Immature natural killer cell (primary cell): ENCODE data around the gene CEBPA. TPM values are rescaled to one million over a fixed set of nuclear protein-coding genes. Genes with fewer than 3 reads are reported as not detected.
"Not testable (repeated sequence)": the region's sequence is repeated elsewhere in the genome, so short reads cannot be mapped to it uniquely, and the experiment has no call there.

Source experiments
- DNase-seq, 3 donors: peaks; one replicate each; pipeline ENCODE4 v3.0.0; 2022; ENCODE audit warnings: mixed read lengths in 1 of 3
- H3K27ac Mint-ChIP-seq, 6 donors: one replicate each; pipeline ENCODE4 v1.8.0; 2020; ENCODE audit warnings: mixed read lengths in 6 of 6, mild to moderate bottlenecking in 5 of 6, inconsistent platforms in 4 of 6, moderate library complexity in 3 of 6
- H3K27me3 Mint-ChIP-seq, 3 donors: one replicate each; pipeline ENCODE4 v1.8.0; 2020 to 2021; ENCODE audit warnings: low read depth in 3 of 3, mild to moderate bottlenecking in 3 of 3, mixed read lengths in 3 of 3, moderate library complexity in 3 of 3, inconsistent platforms in 1 of 3
- H3K36me3 Mint-ChIP-seq, 3 donors: one replicate each; pipeline ENCODE4 v1.8.0; 2020; ENCODE audit warnings: mixed read lengths in 3 of 3, inconsistent platforms in 2 of 3, mild to moderate bottlenecking in 2 of 3
- H3K4me1 Mint-ChIP-seq, 2 donors: one replicate each; pipeline ENCODE4 v1.8.0; 2020; ENCODE audit warnings: inconsistent platforms in 2 of 2, mild to moderate bottlenecking in 2 of 2, mixed read lengths in 2 of 2, moderate library complexity in 1 of 2
- H3K4me3 Mint-ChIP-seq, 5 donors: one replicate each; pipeline ENCODE4 v1.8.0; 2020; ENCODE audit warnings: mild to moderate bottlenecking in 5 of 5, mixed read lengths in 5 of 5, inconsistent platforms in 3 of 5, moderate library complexity in 3 of 5
- H3K9me3 Mint-ChIP-seq, 6 donors: one replicate each; pipeline ENCODE4 v1.8.0; 2020; ENCODE audit warnings: mild to moderate bottlenecking in 6 of 6, mixed read lengths in 6 of 6, inconsistent platforms in 4 of 6, moderate library complexity in 3 of 6
- polyA plus RNA-seq, 3 donors: library from polyadenylated mRNA; unstranded; fragments of 300-500 nt; fragmentation: Illumina TruSeq; gene quantifications; one replicate each; pipeline ENCODE4 v1.2.3, GENCODE V29; 2021

Gene CEBPA
- polyA plus RNA-seq, 3 donors from 2014 or later = 2.7 to 5.3 (median 3.9) TPM

GRCh38 chr19:33339016-33339984, 37.0 kb upstream of the CEBPA start:
- no peak for DNase-seq
- no peak overlapping the region for H3K27ac Mint-ChIP-seq
- no peaks in the 10 kb centered on the region for H3K9me3 Mint-ChIP-seq
- H3K27me3 Mint-ChIP-seq = peaks cover 0 to 5% (median 5%) of the 10 kb centered on the region in 3 donors
- no peaks in the 10 kb centered on the region for H3K4me1 Mint-ChIP-seq
- H3K36me3 Mint-ChIP-seq = no peaks in the 10 kb centered on the region
- H3K4me3 Mint-ChIP-seq = no peak overlapping the region

DNA sequence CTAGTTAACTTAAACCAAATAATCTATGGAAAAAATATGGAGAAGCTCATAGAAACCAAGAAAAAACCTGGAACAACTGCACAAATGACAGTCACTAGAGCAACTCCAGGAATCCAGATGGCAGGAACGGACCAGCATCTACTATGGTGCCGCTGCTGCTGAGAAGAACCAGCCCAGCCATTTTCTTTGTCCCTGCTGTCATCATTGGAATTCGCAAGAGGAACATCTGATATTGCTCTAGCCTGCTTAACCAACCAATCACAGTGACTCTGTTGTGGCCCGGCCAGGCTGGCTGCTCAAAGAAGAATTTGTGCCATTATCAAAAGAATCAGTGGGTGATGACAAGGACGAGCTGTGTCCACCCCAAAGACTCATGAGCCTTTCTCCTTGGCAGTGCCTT, 33.1 kb upstream of the CEBPA start:
- no peak overlapping the region for H3K27ac Mint-ChIP-seq
- DNase-seq = no peak
- H3K4me1 Mint-ChIP-seq = no peaks in the 10 kb centered on the region
- H3K4me3 Mint-ChIP-seq = no peak overlapping the region
- H3K27me3 Mint-ChIP-seq = peaks cover 0 to 5% (median 3%) of the 10 kb centered on the region in 3 donors
- no peaks in the 10 kb centered on the region for H3K36me3 Mint-ChIP-seq
- H3K9me3 Mint-ChIP-seq = no peaks in the 10 kb centered on the region

DNA sequence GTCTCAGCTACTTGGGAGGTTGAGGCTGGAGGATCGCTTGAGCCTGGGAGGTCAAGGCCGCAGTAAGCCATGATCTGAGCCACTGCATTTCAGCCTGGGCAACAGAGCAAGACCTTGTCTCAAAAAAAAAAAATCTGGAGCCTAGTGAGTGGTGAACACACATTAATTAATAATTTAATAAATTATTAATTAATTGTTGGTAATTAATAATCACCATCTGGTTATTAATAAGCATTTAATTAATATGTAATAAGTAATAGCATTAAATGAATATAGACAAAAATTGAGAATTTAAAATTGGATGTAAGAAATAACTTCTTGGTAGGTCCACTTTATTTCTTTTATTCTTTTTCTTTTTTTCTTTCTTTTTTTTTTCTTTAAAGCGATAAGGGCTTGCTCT, 31.9 kb upstream of the CEBPA start:
- DNase-seq = no peak

DNA sequence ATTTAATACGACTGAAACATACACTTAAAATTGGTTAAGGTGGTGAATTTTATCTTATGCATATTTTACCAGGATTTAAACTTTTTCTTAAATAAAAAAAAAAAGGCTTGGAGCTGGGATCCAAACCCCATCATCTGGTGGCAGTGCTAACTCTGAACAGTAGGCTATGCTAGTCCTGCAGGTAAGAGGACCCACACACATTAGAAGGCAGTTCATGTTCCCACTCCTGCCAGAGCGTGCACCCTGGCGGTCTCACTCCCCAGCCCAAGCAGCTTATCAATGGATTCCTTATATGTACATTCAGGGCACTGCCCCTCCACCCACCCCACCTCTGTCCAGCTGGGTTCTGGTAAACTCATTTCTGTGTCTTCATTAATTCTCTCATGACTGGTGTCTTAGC, 31.3 kb upstream of the CEBPA start:
- Mint-ChIP-seq H3K27ac (no peak overlapping the region), H3K27me3 (peaks cover 3 to 11% (median 3%) of the 10 kb centered on the region in 3 donors), H3K9me3 (no peaks in the 10 kb centered on the region), H3K4me1 (no peaks in the 10 kb centered on the region), H3K36me3 (no peaks in the 10 kb centered on the region), H3K4me3 (no peak overlapping the region)
- DNase-seq = no peak

More for the DNA sequence above, 31.9 kb upstream of the CEBPA start:
- Mint-ChIP-seq H3K36me3 (no peaks in the 10 kb centered on the region), H3K4me3 (no peak overlapping the region), H3K4me1 (no peaks in the 10 kb centered on the region), H3K27ac (no peak overlapping the region), H3K9me3 (no peaks in the 10 kb centered on the region), H3K27me3 (peaks cover 2 to 12% (median 3%) of the 10 kb centered on the region in 3 donors)

DNA sequence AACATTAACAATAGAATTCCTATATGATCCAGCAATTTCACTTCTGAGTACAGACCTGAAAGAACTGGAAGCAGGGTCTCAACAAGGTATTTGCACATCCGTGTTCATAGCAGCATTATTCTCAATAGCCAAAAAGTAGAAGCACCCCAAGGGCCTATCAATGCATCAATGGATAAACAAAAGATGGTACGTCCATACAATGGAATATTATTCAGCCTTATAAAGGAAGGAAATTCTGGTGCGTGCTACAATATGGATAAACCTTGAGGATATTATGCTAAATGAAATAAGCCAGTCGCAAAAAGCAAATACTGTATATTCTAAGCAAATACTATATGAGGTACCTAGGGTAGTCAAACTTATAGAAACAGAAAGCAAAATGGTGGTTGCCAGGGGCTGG, 30.8 kb upstream of the CEBPA start:
- no peaks in the 10 kb centered on the region for H3K9me3 Mint-ChIP-seq
- H3K4me1 Mint-ChIP-seq = no peaks in the 10 kb centered on the region
- no peaks in the 10 kb centered on the region for H3K36me3 Mint-ChIP-seq
- no peak overlapping the region for H3K4me3 Mint-ChIP-seq
- no peak overlapping the region for H3K27ac Mint-ChIP-seq
- peaks cover 3 to 11% (median 6%) of the 10 kb centered on the region in 3 donors for H3K27me3 Mint-ChIP-seq
- no peak for DNase-seq

GRCh38 chr19:33332248-33332647, 29.9 kb upstream of the CEBPA start:
- H3K27me3 Mint-ChIP-seq = peaks cover 0 to 11% (median 6%) of the 10 kb centered on the region in 3 donors
- no peaks in the 10 kb centered on the region for H3K4me1 Mint-ChIP-seq
- H3K27ac Mint-ChIP-seq = no peak overlapping the region
- H3K36me3 Mint-ChIP-seq = no peaks in the 10 kb centered on the region
- H3K4me3 Mint-ChIP-seq = no peak overlapping the region
- no peak for DNase-seq
- no peaks in the 10 kb centered on the region for H3K9me3 Mint-ChIP-seq

DNA sequence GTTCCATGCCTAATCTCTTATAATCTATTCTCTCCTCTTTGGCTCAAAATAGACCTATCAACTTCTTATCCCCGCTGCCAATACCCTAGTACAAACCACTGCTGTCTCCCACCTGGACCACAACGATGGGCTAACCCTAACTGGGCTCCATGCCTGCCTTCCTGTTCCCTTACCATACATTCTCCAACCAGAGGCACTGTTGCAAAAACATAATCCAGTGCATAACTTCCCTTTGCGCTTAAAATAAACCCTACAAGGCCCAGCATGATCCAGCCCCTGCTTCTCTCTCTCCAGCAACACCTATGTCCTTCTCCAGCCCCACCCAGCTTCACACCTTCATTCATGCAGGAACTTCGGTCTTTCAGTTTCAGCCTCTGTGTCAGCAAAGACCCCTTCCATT, 27.4 kb upstream of the CEBPA start:
- H3K36me3 Mint-ChIP-seq = no peaks in the 10 kb centered on the region
- H3K4me3 Mint-ChIP-seq = no peak overlapping the region
- no peak overlapping the region for H3K27ac Mint-ChIP-seq

GRCh38 chr19:33329060-33329459, 26.7 kb upstream of the CEBPA start:
- H3K4me1 Mint-ChIP-seq = no peaks in the 10 kb centered on the region
- no peak overlapping the region for H3K4me3 Mint-ChIP-seq

More for the DNA sequence above, 27.4 kb upstream of the CEBPA start:
- no peaks in the 10 kb centered on the region for H3K9me3 Mint-ChIP-seq
- no peaks in the 10 kb centered on the region for H3K4me1 Mint-ChIP-seq
- H3K27me3 Mint-ChIP-seq = peaks cover 0 to 11% (median 8%) of the 10 kb centered on the region in 3 donors
- no peak for DNase-seq

DNA sequence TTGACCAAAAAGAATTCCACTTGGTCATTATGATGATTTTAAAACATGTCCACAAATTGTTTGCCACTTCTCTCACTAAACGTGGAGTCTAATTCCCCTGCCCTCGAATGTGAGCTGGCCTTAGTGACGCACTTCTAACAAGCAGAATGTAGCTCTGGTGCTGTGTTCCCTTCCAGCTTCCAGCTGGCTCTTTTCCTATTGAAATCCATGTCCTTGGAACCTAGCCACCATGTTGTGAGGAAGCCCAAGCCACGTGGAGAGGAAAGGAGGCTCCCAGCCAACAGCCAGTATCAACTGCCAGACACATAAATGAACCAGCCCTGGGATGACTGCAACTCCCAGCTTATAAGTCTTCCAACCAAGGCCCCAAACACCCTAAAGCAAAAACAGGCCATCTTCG, 23.6 kb upstream of the CEBPA start:
- Mint-ChIP-seq H3K36me3 (no peaks in the 10 kb centered on the region), H3K4me3 (no peak overlapping the region), H3K4me1 (no peaks in the 10 kb centered on the region), H3K27me3 (peaks cover 0 to 13% (median 12%) of the 10 kb centered on the region in 3 donors), H3K9me3 (peaks cover 0 to 4% (median 0%) of the 10 kb centered on the region in 6 donors), H3K27ac (no peak overlapping the region)
- DNase-seq = no peak

More at GRCh38 chr19:33329060-33329459, 26.7 kb upstream of the CEBPA start:
- Mint-ChIP-seq H3K27ac (no peak overlapping the region), H3K36me3 (no peaks in the 10 kb centered on the region), H3K9me3 (no peaks in the 10 kb centered on the region), H3K27me3 (peaks cover 0 to 11% (median 8%) of the 10 kb centered on the region in 3 donors)
- no peak for DNase-seq

- Mint-ChIP-seq H3K36me3 (peaks cover 0 to 4% (median 0%) of the 10 kb centered on the region in 3 donors), H3K4me3 (no peak overlapping the region), H3K9me3 (peaks cover 0 to 5% (median 0%) of the 10 kb centered on the region in 6 donors), H3K27me3 (peaks cover 0 to 12% (median 9%) of the 10 kb centered on the region in 3 donors), H3K4me1 (no peaks in the 10 kb centered on the region), H3K27ac (no peak overlapping the region)
- no peak for DNase-seq
Measured at GRCh38 chr19:33324628-33325027, 22.3 kb upstream of the CEBPA start.

DNA sequence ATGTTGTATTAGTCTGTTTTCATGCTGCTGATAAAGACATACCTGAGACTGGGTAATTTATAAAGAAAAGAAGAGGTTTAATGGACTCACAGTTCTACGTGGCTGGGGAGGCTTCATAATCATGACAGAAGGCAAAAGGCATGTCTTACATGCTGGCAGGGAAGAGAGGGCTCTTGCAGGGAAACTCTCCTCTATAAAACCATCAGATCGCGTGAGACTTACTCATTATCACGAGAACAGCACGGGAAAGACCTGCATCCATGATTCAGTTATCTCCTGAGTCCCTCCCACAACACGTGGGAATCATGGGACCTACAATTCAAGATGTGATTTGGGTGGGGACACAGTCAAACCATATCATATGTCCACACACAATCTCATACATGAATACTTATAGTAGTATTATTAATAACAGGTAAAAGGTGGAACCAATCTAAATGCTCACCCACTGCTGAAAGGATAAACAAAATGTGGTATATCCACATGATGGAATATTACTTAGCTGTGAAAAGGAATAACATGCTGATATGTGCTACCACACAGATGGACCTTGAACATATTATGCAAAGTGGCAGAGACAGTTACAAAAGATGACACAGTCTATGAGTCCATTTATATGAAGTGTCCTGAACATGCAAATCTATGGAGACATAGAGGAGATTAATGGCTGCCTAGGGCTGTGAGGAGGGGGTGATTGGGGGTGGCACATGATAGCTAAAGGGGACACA, 20.9 kb upstream of the CEBPA start:
- no peak overlapping the region for H3K4me3 Mint-ChIP-seq
- no peak for DNase-seq
- peaks cover 0 to 8% (median 2%) of the 10 kb centered on the region in 3 donors for H3K27me3 Mint-ChIP-seq
- peaks cover 0 to 4% (median 0%) of the 10 kb centered on the region in 3 donors for H3K36me3 Mint-ChIP-seq
- H3K9me3 Mint-ChIP-seq = peaks cover 0 to 5% (median 0%) of the 10 kb centered on the region in 6 donors
- H3K4me1 Mint-ChIP-seq = no peaks in the 10 kb centered on the region
- no peak overlapping the region for H3K27ac Mint-ChIP-seq

- Mint-ChIP-seq H3K36me3 (peaks cover 0 to 4% (median 0%) of the 10 kb centered on the region in 3 donors), H3K4me1 (no peaks in the 10 kb centered on the region), H3K4me3 (no peak overlapping the region), H3K9me3 (peaks cover 0 to 5% (median 0%) of the 10 kb centered on the region in 6 donors), H3K27me3 (peaks cover 2 to 8% (median 4%) of the 10 kb centered on the region in 3 donors), H3K27ac (no peak overlapping the region)
- no peak for DNase-seq
Measured at GRCh38 chr19:33320636-33321035, 18.3 kb upstream of the CEBPA start.

GRCh38 chr19:33317991-33318390, 15.7 kb upstream of the CEBPA start:
- peaks cover 2 to 11% (median 4%) of the 10 kb centered on the region in 3 donors for H3K27me3 Mint-ChIP-seq
- not testable (repeated sequence) for H3K27ac Mint-ChIP-seq, H3K4me1 Mint-ChIP-seq, H3K9me3 Mint-ChIP-seq, DNase-seq, H3K36me3 Mint-ChIP-seq, H3K4me3 Mint-ChIP-seq

DNA sequence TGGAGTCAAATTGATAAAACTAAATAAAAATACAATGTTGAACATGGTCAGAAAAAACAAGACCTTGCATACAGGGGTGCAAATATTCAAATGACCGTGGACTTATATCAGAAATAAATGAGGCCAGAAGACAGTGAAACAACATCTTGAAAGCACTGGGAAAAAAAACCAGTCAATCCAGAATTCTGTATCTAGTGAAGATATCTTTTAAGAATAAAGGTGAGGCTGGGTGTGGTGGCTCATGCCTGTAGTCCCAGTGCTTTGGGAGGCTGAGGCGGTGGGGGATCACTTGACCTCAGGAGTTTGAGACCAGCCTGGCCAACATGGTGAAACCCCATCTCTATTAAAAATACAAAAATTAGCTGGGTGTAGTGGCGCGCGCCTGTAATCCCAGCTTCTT, 15.2 kb upstream of the CEBPA start:
- H3K9me3 Mint-ChIP-seq = peaks cover 0 to 2% (median 0%) of the 10 kb centered on the region in 6 donors
- H3K27ac Mint-ChIP-seq = no peak overlapping the region
- H3K36me3 Mint-ChIP-seq = peaks cover 0 to 4% (median 0%) of the 10 kb centered on the region in 3 donors
- H3K27me3 Mint-ChIP-seq = peaks cover 2 to 10% (median 4%) of the 10 kb centered on the region in 3 donors
- H3K4me3 Mint-ChIP-seq = no peak overlapping the region
- H3K4me1 Mint-ChIP-seq = no peaks in the 10 kb centered on the region
- DNase-seq = no peak
